Kidney epithelial cell (primary cell): Measurements from ENCODE around the gene HS3ST4. TPM values are rescaled to one million over a fixed set of nuclear protein-coding genes. Genes with fewer than 3 reads are reported as not detected.

Experiments used
- DNase-seq: peaks from one replicate; pipeline ENCODE4 v3.0.0-alpha.2; 2010; ENCODE audit warnings: low read depth
- H3K27me3 ChIP-seq: 2 replicates; pipeline ENCODE4 v1.6.0; 2011; ENCODE audit warnings: low read length; ENCODE audit not compliant: control insufficient read depth, insufficient read depth
- H3K36me3 ChIP-seq: 2 replicates; pipeline ENCODE4 v1.5.1; 2011; ENCODE audit warnings: low read length; ENCODE audit not compliant: control insufficient read depth, insufficient read depth
- H3K4me3 ChIP-seq: 2 replicates; pipeline ENCODE4 v1.5.1; 2011; ENCODE audit warnings: low read depth, mild to moderate bottlenecking, control low read depth, low read length
- total RNA-seq: library from RNA; depleted of rRNA; stranded (reverse); fragments of >200 nt; gene quantifications from 2 replicates; pipeline ENCODE4 v1.2.3, GENCODE V29; 2015
- TF ChIP-seq, protein P1 (sequence below): IDR thresholded peaks from 2 replicates; pipeline ENCODE4 v1.5.1; 2011; ENCODE audit warnings: mild to moderate bottlenecking, moderate library complexity, low read length, control low read depth, inconsistent platforms; ENCODE audit not compliant: insufficient read depth, poor library complexity, severe bottlenecking

HS3ST4 gene
- total RNA-seq, 1 donor from 2014 or later: 0.21 TPM

GRCh38 chr16:26111900-26112299, 420.1 kb downstream of the HS3ST4 start:
- Histone ChIP-seq H3K36me3 (no peaks in the 10 kb centered on the region), H3K27me3 (no peaks in the 10 kb centered on the region), H3K4me3 (no peak overlapping the region)
- DNase-seq: no peak
- TF ChIP-seq, protein P1, sequence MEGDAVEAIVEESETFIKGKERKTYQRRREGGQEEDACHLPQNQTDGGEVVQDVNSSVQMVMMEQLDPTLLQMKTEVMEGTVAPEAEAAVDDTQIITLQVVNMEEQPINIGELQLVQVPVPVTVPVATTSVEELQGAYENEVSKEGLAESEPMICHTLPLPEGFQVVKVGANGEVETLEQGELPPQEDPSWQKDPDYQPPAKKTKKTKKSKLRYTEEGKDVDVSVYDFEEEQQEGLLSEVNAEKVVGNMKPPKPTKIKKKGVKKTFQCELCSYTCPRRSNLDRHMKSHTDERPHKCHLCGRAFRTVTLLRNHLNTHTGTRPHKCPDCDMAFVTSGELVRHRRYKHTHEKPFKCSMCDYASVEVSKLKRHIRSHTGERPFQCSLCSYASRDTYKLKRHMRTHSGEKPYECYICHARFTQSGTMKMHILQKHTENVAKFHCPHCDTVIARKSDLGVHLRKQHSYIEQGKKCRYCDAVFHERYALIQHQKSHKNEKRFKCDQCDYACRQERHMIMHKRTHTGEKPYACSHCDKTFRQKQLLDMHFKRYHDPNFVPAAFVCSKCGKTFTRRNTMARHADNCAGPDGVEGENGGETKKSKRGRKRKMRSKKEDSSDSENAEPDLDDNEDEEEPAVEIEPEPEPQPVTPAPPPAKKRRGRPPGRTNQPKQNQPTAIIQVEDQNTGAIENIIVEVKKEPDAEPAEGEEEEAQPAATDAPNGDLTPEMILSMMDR: no peak

DNA sequence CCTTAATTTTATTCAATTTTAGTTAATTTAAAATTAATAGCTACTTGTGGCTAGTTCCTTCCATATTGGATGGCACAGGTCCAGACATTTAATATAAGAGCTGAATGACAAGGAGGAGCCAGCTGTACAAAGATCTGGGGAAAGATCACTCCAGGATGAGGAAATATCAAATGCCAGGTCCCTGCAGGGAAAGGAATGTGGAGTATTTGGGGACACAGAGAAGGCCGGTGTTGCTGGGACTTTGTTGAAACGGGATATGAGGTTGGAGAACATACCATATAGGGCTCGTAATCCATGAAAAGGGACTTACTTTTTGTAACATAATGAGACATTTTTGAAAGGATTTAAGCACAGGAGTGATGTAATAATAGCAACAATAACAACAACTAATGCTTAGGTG, 426.8 kb downstream of the HS3ST4 start:
- no peak overlapping the region for H3K4me3 ChIP-seq
- TF ChIP-seq, protein P1: no peak
- H3K27me3 ChIP-seq: no peaks in the 10 kb centered on the region
- DNase-seq: no peak
- no peaks in the 10 kb centered on the region for H3K36me3 ChIP-seq

DNA sequence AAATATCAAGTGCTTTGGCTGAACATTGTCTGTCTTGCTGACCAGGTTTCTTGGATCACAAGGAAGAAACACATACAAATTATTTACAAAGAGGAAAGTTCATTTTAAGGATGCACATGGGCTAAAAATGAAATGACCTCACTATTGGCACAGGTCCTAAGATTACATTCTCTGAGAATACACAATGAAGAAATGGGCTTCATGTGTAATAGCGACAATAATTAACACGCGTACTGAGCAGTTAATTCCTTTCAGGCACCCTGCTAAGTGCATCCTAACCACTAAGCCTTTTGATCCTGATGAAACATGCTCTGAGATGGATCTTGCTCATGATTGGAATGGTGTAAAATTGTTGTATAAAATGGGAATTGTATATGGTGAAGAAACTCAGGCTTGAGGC, 429.0 kb downstream of the HS3ST4 start:
- Histone ChIP-seq H3K36me3 (no peaks in the 10 kb centered on the region), H3K4me3 (no peak overlapping the region), H3K27me3 (no peaks in the 10 kb centered on the region)
- no peak for DNase-seq
- TF ChIP-seq, protein P1: no peak

DNA sequence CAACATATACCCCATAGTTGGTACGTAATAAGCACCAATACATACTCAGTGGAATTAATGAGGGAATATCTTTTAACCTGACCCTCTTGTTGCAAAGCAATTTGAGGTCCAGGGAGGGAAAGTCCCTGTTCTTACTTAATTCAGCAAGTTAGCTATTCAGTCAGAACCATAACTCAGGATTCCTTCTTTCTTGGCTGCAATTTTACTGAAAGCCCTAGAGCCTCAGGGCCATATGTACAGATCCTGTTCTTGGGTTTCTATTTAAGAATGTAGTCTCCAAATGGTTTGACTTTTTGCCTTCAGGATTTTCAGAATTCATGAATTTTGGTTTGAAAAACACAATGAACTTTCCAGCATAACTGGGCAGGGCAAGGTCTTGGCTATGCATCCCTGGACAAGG, 436.5 kb downstream of the HS3ST4 start:
- no peak for DNase-seq
- H3K36me3 ChIP-seq: no peaks in the 10 kb centered on the region
- no peaks in the 10 kb centered on the region for H3K27me3 ChIP-seq
- no peak overlapping the region for H3K4me3 ChIP-seq
- TF ChIP-seq, protein P1: no peak

DNA sequence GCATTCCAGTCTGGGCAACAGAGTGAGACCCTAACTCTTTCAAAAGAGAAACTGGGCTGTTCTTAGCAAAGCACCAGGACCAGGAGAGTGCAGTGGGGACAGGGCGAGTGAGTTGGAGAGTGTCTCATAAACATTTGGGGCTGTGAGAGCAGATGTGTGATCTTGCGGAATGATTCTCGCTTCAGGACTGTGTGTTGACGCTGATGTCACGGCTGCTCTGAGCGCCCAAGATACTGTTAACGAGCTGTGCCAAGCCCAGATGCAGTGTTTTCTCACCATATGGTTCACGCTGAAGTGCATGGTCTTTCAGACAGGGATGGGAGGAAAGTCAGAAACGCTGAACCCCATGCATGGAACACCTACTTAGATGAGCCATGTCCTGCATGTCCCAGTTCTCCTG, 438.2 kb downstream of the HS3ST4 start:
- Histone ChIP-seq H3K27me3 (no peaks in the 10 kb centered on the region), H3K4me3 (no peak overlapping the region), H3K36me3 (no peaks in the 10 kb centered on the region)
- no peak for DNase-seq
- TF ChIP-seq, protein P1: no peak

DNA sequence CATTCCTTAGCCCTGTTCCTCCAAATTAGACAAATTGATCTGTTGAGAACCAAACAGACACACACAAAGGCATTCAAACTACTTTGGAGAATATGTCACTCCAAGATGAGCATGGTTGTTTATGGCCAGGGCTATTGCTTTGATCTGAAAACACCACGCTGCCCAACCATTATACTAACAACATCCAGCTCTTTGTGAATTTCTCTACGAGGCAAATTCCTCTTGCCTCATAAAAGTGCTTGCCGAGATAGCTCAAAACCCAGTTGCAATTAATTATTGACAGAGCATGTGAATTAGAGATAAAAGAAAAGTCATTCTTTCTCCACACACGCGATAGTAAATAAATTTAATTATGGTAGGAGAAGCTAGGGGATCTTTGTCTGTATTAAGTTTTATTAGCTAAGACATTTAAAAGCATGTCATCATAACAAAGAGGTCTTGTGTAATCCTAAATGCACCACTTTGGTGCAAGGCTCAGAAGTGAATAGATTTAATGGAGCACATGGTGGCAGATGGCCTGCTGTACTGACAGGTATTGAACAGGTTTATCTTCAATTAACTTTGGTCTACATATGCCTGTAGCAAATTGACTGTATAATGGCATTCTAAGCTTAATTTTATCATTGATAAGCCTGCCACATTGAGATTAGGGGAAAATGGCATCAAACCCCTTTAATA, 441.8 kb downstream of the HS3ST4 start:
- Histone ChIP-seq H3K4me3 (no peak overlapping the region), H3K36me3 (no peaks in the 10 kb centered on the region), H3K27me3 (no peaks in the 10 kb centered on the region)
- DNase-seq: no peak
- TF ChIP-seq, protein P1: no peak
